ENCODE measurements around the gene MYO15B. TPM values are rescaled to one million over a fixed set of nuclear protein-coding genes. Genes with fewer than 3 reads are reported as not detected.

The MYO15B gene
- total RNA-seq, 1 experiment from 2014 or later: 30.3 TPM

DNA sequence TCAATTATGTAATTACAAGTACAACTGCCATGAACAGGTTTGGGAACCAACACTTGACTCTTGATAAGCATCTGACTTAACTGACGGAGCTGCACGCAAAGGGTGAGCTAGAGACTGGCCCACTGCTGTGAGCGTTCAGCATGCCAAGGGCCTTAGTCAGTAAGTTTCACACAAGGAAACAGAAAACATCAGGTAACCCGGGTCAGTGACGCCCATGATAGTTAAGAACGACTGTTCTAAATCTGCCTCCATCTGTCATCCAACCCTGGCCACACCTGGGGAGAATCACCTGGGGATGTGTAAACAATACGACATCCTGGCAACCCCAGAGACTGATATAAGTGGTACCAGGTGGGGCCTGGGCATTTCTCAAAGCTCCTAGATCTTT, 57.9 kb downstream of the MYO15B start (continued):
- no peak for TF ChIP-seq EZH2 (IDR thresholded peaks at IDR 0.05)
- peak; percentile 26; the same call in 1 of the 2 replicates for TF ChIP-seq POLR2AphosphoS5 (IDR thresholded peaks at IDR 0.05; ENCODE audit: low read depth, low read length)

DNA sequence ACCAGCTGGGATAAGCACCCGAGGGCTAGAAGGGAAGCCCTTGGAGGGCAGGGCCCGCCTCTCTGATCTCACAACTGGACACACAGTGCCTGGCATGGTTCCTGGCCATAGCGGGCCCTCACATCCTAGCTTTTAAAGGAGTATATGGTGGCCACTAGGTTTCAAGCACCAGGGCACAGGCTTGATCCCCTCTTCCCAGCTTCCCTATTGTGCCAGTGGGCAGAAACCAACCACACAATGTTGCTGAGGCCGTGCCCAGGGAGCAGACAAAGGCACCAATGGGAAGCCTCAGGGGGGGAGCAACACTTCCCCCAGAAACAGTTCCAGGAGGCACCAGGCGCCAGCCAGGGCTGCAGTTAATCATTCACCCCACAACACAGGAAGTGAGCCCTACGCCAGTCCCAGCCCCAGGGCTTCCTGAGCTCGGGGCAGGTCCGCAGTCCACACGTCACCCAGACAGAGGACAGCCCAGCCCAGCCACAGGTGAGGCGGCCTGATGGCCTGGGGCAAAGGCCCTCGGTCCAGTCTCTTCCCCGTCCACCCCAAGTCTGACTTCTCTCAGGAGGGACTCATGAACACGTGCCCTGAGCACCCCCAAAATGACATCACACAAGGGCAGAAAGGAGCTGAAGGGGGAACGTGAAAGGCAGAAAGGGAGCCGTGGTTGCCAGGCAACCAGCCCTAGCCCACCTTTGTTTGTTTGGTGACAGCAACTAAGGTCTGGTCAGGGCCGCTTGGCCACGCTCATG, 58.5 kb downstream of the MYO15B start:
- TF ChIP-seq SP1 (IDR thresholded peaks at IDR 0.05; ENCODE audit: low read depth) (peak; percentile 73), POLR2AphosphoS5 (IDR thresholded peaks at IDR 0.05; ENCODE audit: low read depth, low read length) (peak; percentile 51; the same call in 1 of the 2 replicates), TCF7L2 (IDR thresholded peaks at IDR 0.05; ENCODE audit: borderline replicate concordance, extremely low read depth, insufficient read depth, insufficient read length) (no peak)
- Histone ChIP-seq H3K9me3 (ENCODE audit: control insufficient read depth in 1 of 2, insufficient read depth in 1 of 2, low read depth in 1 of 2, low read length in 2 of 2) (no peaks in the 10 kb centered on the region), H3K27ac (ENCODE audit: low read depth, low read length) (peak overlapping the region; percentile 77), H3K4me3 (replicated peaks in 1 of 2; ENCODE audit: low read depth in 1 of 2, low read length in 2 of 2) (peak overlapping the region; percentile 8 to 55), H4K20me1 (ENCODE audit: insufficient read depth) (no peaks in the 10 kb centered on the region), H3K4me1 (ENCODE audit: control insufficient read depth in 1 of 2, insufficient read depth in 2 of 2, low read length in 2 of 2) (peaks cover 34 to 60% of the 10 kb centered on the region in 2 experiments), H3K36me3 (ENCODE audit: control insufficient read depth in 1 of 2, insufficient read depth in 2 of 2, low read length in 2 of 2) (peaks cover 13 to 17% of the 10 kb centered on the region in 2 experiments; a peak in 3 of 4 replicates), H3K9ac (ENCODE audit: low read length) (peak overlapping the region; percentile 72), H3K79me2 (ENCODE audit: insufficient read depth, low read length) (no peaks in the 10 kb centered on the region), H3K4me2 (ENCODE audit: low read length) (peak overlapping the region; percentile 91), H3K27me3 (ENCODE audit: insufficient read depth, low read length) (no peaks in the 10 kb centered on the region), H2AFZ (ENCODE audit: low read depth, low read length, poor library complexity, severe bottlenecking) (no peak overlapping the region), H3K9me2 (ENCODE audit: insufficient read depth) (no peaks in the 10 kb centered on the region)
- intact Hi-C loops (cut with micrococcal nuclease): no loop called here
- RAD21 ChIA-PET (ENCODE audit: low non-redundant PET in 1 of 2, low total read pairs in 2 of 2, uncharacterized antibody in 2 of 2, unreplicated experiment in 2 of 2): interaction anchor here in 1 of 2 experiments (0.6 kb wide), 1 partner anchor 31 kb away, joined by 3 read pairs; no protein-coding TSS in a partner anchor
- ATAC-seq: peak; percentile 89
- POLR2A ChIA-PET: interaction anchor here (0.9 to 2.8 kb wide), 5 partner anchors 8 to 134 kb away, joined by 3 to 17 read pairs (median 4); partner anchors contain the start of gene SMIM5
- CTCF ChIA-PET: interaction anchor here (0.7 to 3.6 kb wide), 12 partner anchors 8 to 129 kb away, joined by 3 to 80 read pairs (median 4); partner anchors contain the start of genes SMIM5 and TSEN54
- peak; percentile 64 for DNase-seq (ENCODE audit: low read depth, low spot score)
- no TSS peak for BruUV-seq (replicated peaks)

DNA sequence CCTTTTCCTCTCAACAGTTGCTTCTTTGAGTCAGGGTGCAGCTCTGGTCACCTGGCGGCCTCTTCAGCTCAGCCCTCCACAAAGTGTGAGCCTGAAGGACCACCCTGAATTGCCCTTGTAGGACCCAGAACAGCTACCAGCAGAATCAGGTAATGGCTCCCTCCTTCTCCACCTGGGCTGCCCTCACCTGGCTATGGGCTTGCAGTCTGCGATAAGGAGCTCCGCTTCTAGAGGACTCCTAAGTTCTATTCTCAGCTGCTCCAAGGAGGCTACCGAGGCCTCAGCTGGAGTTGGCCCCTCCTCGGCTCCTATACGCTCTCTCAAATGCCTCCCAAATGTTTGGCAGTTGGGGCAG, 59.0 kb downstream of the MYO15B start:
- DNase-seq (ENCODE audit: low read depth, low spot score) (no peak), ATAC-seq (no peak)
- Histone ChIP-seq H3K9ac (ENCODE audit: low read length) (peak overlapping the region; percentile 72), H3K4me3 (replicated peaks in 1 of 2; ENCODE audit: low read depth in 1 of 2, low read length in 2 of 2) (peak overlapping the region in 1 of 2 experiments; percentile 55; a peak in 2 of 4 replicates), H3K9me2 (ENCODE audit: insufficient read depth) (no peaks in the 10 kb centered on the region), H3K9me3 (ENCODE audit: control insufficient read depth in 1 of 2, insufficient read depth in 1 of 2, low read depth in 1 of 2, low read length in 2 of 2) (no peaks in the 10 kb centered on the region), H3K36me3 (ENCODE audit: control insufficient read depth in 1 of 2, insufficient read depth in 2 of 2, low read length in 2 of 2) (peaks cover 16 to 19% of the 10 kb centered on the region in 2 experiments; a peak in 3 of 4 replicates), H3K27me3 (ENCODE audit: insufficient read depth, low read length) (no peaks in the 10 kb centered on the region), H4K20me1 (ENCODE audit: insufficient read depth) (no peaks in the 10 kb centered on the region), H3K79me2 (ENCODE audit: insufficient read depth, low read length) (no peaks in the 10 kb centered on the region), H2AFZ (ENCODE audit: low read depth, low read length, poor library complexity, severe bottlenecking) (no peak overlapping the region), H3K27ac (ENCODE audit: low read depth, low read length) (peak overlapping the region; percentile 77), H3K4me2 (ENCODE audit: low read length) (peak overlapping the region; percentile 91), H3K4me1 (ENCODE audit: control insufficient read depth in 1 of 2, insufficient read depth in 2 of 2, low read length in 2 of 2) (peaks cover 34 to 55% of the 10 kb centered on the region in 2 experiments)
- ChIA-PET RAD21 (ENCODE audit: low non-redundant PET in 1 of 2, low total read pairs in 2 of 2, uncharacterized antibody in 2 of 2, unreplicated experiment in 2 of 2) (interaction anchor here in 1 of 2 experiments (0.6 kb wide), 1 partner anchor 31 kb away, joined by 3 read pairs; no protein-coding TSS in a partner anchor), POLR2A (interaction anchor here (0.9 to 2.8 kb wide), 3 partner anchors 13 to 133 kb away, joined by 3 to 17 read pairs (median 13); partner anchors contain the start of gene SMIM5), CTCF (interaction anchor here (0.7 to 3.6 kb wide), 5 partner anchors 7 to 103 kb away, joined by 3 to 80 read pairs (median 18); partner anchors contain the start of gene SMIM5)
- TSS peak; percentile 78 for BruUV-seq (replicated peaks)
- intact Hi-C loops (cut with micrococcal nuclease): no loop called here
- no peak for TF ChIP-seq POLR2AphosphoS5 (IDR thresholded peaks at IDR 0.05; ENCODE audit: low read depth, low read length)
- no peak for TF ChIP-seq EZH2 (IDR thresholded peaks at IDR 0.05)
- no peak for TF ChIP-seq FOSL1 (IDR thresholded peaks at IDR 0.05; ENCODE audit: low read depth)
- TF ChIP-seq, protein P1, sequence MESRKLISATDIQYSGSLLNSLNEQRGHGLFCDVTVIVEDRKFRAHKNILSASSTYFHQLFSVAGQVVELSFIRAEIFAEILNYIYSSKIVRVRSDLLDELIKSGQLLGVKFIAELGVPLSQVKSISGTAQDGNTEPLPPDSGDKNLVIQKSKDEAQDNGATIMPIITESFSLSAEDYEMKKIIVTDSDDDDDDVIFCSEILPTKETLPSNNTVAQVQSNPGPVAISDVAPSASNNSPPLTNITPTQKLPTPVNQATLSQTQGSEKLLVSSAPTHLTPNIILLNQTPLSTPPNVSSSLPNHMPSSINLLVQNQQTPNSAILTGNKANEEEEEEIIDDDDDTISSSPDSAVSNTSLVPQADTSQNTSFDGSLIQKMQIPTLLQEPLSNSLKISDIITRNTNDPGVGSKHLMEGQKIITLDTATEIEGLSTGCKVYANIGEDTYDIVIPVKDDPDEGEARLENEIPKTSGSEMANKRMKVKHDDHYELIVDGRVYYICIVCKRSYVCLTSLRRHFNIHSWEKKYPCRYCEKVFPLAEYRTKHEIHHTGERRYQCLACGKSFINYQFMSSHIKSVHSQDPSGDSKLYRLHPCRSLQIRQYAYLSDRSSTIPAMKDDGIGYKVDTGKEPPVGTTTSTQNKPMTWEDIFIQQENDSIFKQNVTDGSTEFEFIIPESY (IDR thresholded peaks at IDR 0.05; ENCODE audit: extremely low read depth, insufficient replicate concordance, low read length): no peak
- no peak for TF ChIP-seq EZH2phosphoT487 (IDR thresholded peaks at IDR 0.05; ENCODE audit: borderline replicate concordance)
- TF ChIP-seq REST (IDR thresholded peaks at IDR 0.05; ENCODE audit: low read depth): no peak

Data from HCT116 (cell line).